ENCODE measurements around the gene TENM4. TPM values are rescaled to one million over a fixed set of nuclear protein-coding genes. Genes with fewer than 3 reads are reported as not detected.

Gene TENM4
- total RNA-seq, 2 donors from 2014 or later, result 68.2 to 130 TPM

DNA sequence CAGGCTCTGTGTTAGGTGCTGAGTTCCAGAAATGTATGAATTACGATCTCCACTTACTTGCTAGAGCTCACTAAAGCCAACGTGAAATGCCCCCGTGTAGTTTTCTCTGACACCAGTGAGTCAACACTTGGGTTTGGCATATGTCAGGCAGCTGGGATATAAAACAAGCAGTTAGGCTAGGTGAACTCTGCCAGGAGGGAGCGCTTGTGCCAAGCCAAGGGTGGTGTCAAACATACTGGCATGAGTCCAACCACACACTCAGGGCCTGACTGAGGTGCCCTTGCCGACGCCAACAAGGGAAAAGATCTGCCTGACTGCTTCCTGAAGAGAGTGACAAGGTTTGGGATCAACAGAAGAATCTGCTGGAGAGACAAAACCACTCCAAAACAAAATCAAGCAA lies 698.4 kb downstream of the TENM4 start:
- Histone ChIP-seq H3K36me3 (ENCODE audit: control insufficient read depth, insufficient read depth, low read length) (no peaks in the 10 kb centered on the region), H3K27ac (ENCODE audit: low read depth, low read length) (no peak overlapping the region), H3K27me3 (ENCODE audit: control insufficient read depth, insufficient read depth, low read length, poor library complexity, severe bottlenecking) (no peaks in the 10 kb centered on the region), H3K9ac (ENCODE audit: extremely low read depth, low read length, poor library complexity, severe bottlenecking) (no peak overlapping the region), H3K4me1 (ENCODE audit: control insufficient read depth, insufficient read depth, low read length) (no peaks in the 10 kb centered on the region), H3K9me3 (ENCODE audit: control insufficient read depth, low read length) (no peaks in the 10 kb centered on the region), H3K4me3 (ENCODE audit: low read length) (no peak overlapping the region)
- Mint-ChIP-seq H3K9me3 (no peaks in the 10 kb centered on the region), H3K27ac (no peak overlapping the region), H3K4me1 (peaks cover 8% of the 10 kb centered on the region), H3K4me3 (no peak overlapping the region), H3K36me3 (ENCODE audit: low read depth) (peaks cover 18% of the 10 kb centered on the region), H3K27me3 (ENCODE audit: insufficient read depth) (no peaks in the 10 kb centered on the region)
- no peak for TF ChIP-seq CTCF (conservative IDR thresholded peaks at IDR 0.05)
- 92 to 97% methylated on average over 4 to 6 of the region's 6 CpGs for WGBS, 2 experiments (ENCODE audit: insufficient coverage in 1 of 2, insufficient read length in 1 of 2)
- DNase-seq, result no peak

- WGBS, 2 experiments (ENCODE audit: insufficient coverage in 1 of 2, insufficient read length in 1 of 2), result 94 to 95% methylated on average over 5 to 6 of the region's 7 CpGs
- TF ChIP-seq CTCF (conservative IDR thresholded peaks at IDR 0.05), result no peak
- Histone ChIP-seq H3K27ac (ENCODE audit: low read depth, low read length) (no peak overlapping the region), H3K27me3 (ENCODE audit: control insufficient read depth, insufficient read depth, low read length, poor library complexity, severe bottlenecking) (no peaks in the 10 kb centered on the region), H3K9me3 (ENCODE audit: control insufficient read depth, low read length) (no peaks in the 10 kb centered on the region), H3K4me3 (ENCODE audit: low read length) (no peak overlapping the region), H3K4me1 (ENCODE audit: control insufficient read depth, insufficient read depth, low read length) (no peaks in the 10 kb centered on the region), H3K9ac (ENCODE audit: extremely low read depth, low read length, poor library complexity, severe bottlenecking) (no peak overlapping the region), H3K36me3 (ENCODE audit: control insufficient read depth, insufficient read depth, low read length) (no peaks in the 10 kb centered on the region)
- no peak overlapping the region for H3K4me3 Mint-ChIP-seq
- no peaks in the 10 kb centered on the region for H3K9me3 Mint-ChIP-seq
- H3K4me1 Mint-ChIP-seq, result peaks cover 8% of the 10 kb centered on the region
- H3K27ac Mint-ChIP-seq, result no peak overlapping the region
- H3K27me3 Mint-ChIP-seq (ENCODE audit: insufficient read depth), result no peaks in the 10 kb centered on the region
- H3K36me3 Mint-ChIP-seq (ENCODE audit: low read depth), result peaks cover 17% of the 10 kb centered on the region
- no peak for DNase-seq
These were observed 699.1 kb downstream of the TENM4 start for GRCh38 chr11:78741741-78742140.

GRCh38 chr11:78740199-78741071 lies 700.4 kb downstream of the TENM4 start:
- H3K27me3 ChIP-seq (ENCODE audit: control insufficient read depth, insufficient read depth, low read length, poor library complexity, severe bottlenecking), result no peaks in the 10 kb centered on the region
- no peaks in the 10 kb centered on the region for H3K36me3 ChIP-seq (ENCODE audit: control insufficient read depth, insufficient read depth, low read length)
- Mint-ChIP-seq H3K27ac (no peak overlapping the region), H3K36me3 (ENCODE audit: low read depth) (peaks cover 20% of the 10 kb centered on the region), H3K4me3 (no peak overlapping the region), H3K27me3 (ENCODE audit: insufficient read depth) (no peaks in the 10 kb centered on the region), H3K9me3 (no peaks in the 10 kb centered on the region), H3K4me1 (peaks cover 8% of the 10 kb centered on the region)
- WGBS, 2 experiments (ENCODE audit: insufficient coverage in 1 of 2, insufficient read length in 1 of 2), result 93 to 96% methylated on average over 9 to 12 of the region's 12 CpGs
- TF ChIP-seq CTCF (conservative IDR thresholded peaks at IDR 0.05), result no peak
- H3K27ac ChIP-seq (ENCODE audit: low read depth, low read length), result no peak overlapping the region
- no peaks in the 10 kb centered on the region for H3K4me1 ChIP-seq (ENCODE audit: control insufficient read depth, insufficient read depth, low read length)
- no peaks in the 10 kb centered on the region for H3K9me3 ChIP-seq (ENCODE audit: control insufficient read depth, low read length)
- H3K9ac ChIP-seq (ENCODE audit: extremely low read depth, low read length, poor library complexity, severe bottlenecking), result no peak overlapping the region
- no peak overlapping the region for H3K4me3 ChIP-seq (ENCODE audit: low read length)
- no peak for DNase-seq

Measured in endodermal cell (in vitro differentiated cells).